ENCODE results near the gene ATP9A. TPM values are rescaled to one million over a fixed set of nuclear protein-coding genes. Genes with fewer than 3 reads are reported as not detected.

Gene ATP9A
- total RNA-seq, 4 donors from 2014 or later = 14.8 to 23.7 (median 18.7) TPM

DNA sequence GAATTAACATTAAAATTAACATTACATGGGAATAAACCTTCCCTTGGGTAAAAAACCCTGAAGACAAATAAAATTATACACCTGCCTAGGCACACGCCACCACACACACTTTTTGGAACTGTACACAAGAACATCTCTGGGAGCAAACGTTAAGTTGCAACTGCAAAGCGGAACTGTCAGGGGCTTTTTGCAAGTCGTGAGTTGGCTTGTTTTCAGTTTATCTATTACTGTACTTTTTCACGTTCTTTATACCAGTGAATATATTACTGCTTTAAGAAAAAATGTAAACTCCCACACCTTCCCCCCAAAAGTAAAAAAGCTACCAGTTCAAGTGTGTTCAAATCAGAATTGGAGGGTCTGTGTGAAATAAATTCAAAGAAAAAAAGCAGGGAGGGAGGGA lies 160.1 kb downstream of the ATP9A start:
- Histone ChIP-seq H3K27me3 (no peaks in the 10 kb centered on the region), H3K36me3 (peaks cover 41% of the 10 kb centered on the region), H3K4me1 (no peaks in the 10 kb centered on the region), H3K9me3 (no peaks in the 10 kb centered on the region), H3K27ac (no peak overlapping the region), H3K4me3 (no peak overlapping the region)
- DNase-seq (ENCODE audit: low spot score in 2 of 2) = no peak
- TF ChIP-seq, protein P1, sequence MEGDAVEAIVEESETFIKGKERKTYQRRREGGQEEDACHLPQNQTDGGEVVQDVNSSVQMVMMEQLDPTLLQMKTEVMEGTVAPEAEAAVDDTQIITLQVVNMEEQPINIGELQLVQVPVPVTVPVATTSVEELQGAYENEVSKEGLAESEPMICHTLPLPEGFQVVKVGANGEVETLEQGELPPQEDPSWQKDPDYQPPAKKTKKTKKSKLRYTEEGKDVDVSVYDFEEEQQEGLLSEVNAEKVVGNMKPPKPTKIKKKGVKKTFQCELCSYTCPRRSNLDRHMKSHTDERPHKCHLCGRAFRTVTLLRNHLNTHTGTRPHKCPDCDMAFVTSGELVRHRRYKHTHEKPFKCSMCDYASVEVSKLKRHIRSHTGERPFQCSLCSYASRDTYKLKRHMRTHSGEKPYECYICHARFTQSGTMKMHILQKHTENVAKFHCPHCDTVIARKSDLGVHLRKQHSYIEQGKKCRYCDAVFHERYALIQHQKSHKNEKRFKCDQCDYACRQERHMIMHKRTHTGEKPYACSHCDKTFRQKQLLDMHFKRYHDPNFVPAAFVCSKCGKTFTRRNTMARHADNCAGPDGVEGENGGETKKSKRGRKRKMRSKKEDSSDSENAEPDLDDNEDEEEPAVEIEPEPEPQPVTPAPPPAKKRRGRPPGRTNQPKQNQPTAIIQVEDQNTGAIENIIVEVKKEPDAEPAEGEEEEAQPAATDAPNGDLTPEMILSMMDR (IDR thresholded peaks at IDR 0.05) = no peak
- TF ChIP-seq POLR2A (IDR thresholded peaks at IDR 0.05) (no peak), EP300 (IDR thresholded peaks at IDR 0.05) (no peak), POLR2AphosphoS5 (IDR thresholded peaks at IDR 0.05) (no peak)
- WGBS = 82% methylated on average over 5 of the region's 5 CpGs

DNA sequence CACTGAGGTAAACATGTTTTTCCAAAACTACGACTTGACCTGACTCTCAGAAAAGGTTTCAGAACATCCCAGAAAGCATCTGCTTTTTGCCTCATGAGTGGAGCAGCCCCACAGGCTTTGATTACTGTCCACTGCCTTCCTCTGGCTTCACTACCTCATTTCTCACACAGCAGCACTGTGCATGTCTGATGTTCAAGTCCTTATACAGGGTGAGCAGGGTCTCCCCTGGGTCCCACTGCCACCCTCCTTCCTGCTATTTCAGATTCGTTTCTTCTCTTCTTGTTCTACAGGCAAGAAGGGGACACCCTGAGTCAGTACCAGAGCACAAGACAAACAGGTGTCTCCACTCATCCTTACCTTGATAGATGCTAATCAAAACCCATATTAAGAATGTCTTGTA lies 161.0 kb downstream of the ATP9A start:
- no peak for TF ChIP-seq POLR2AphosphoS5 (IDR thresholded peaks at IDR 0.05)
- TF ChIP-seq, protein P1 (IDR thresholded peaks at IDR 0.05) = no peak
- no peak for TF ChIP-seq POLR2A (IDR thresholded peaks at IDR 0.05)
- no peak for TF ChIP-seq EP300 (IDR thresholded peaks at IDR 0.05)
- Histone ChIP-seq H3K27me3 (no peaks in the 10 kb centered on the region), H3K36me3 (peaks cover 34% of the 10 kb centered on the region), H3K4me1 (no peaks in the 10 kb centered on the region), H3K9me3 (no peaks in the 10 kb centered on the region), H3K4me3 (no peak overlapping the region), H3K27ac (no peak overlapping the region)
- 73% methylated on average over 2 of the region's 2 CpGs for WGBS
- DNase-seq (ENCODE audit: low spot score in 2 of 2) = no peak

- H3K36me3 ChIP-seq = peaks cover 29% of the 10 kb centered on the region
- no peak for TF ChIP-seq EP300 (IDR thresholded peaks at IDR 0.05)
- no peak for TF ChIP-seq POLR2A (IDR thresholded peaks at IDR 0.05)
- TF ChIP-seq, protein P1 (IDR thresholded peaks at IDR 0.05) = no peak
- TF ChIP-seq POLR2AphosphoS5 (IDR thresholded peaks at IDR 0.05) = no peak
- no peak for DNase-seq (ENCODE audit: low spot score in 2 of 2)
- no peaks in the 10 kb centered on the region for H3K27me3 ChIP-seq
- no peak overlapping the region for H3K4me3 ChIP-seq
- no peak overlapping the region for H3K27ac ChIP-seq
- no peaks in the 10 kb centered on the region for H3K4me1 ChIP-seq
- no peaks in the 10 kb centered on the region for H3K9me3 ChIP-seq
- WGBS = 97% methylated on average over 14 of the region's 14 CpGs
Measured at GRCh38 chr20:51604851-51605250, 163.3 kb downstream of the ATP9A start.

GRCh38 chr20:51602131-51602530 lies 166.1 kb downstream of the ATP9A start:
- 87% methylated on average over 5 of the region's 5 CpGs for WGBS
- Histone ChIP-seq H3K9me3 (no peaks in the 10 kb centered on the region), H3K4me3 (no peak overlapping the region), H3K36me3 (peaks cover 25% of the 10 kb centered on the region), H3K27me3 (no peaks in the 10 kb centered on the region), H3K4me1 (peaks cover 6% of the 10 kb centered on the region), H3K27ac (no peak overlapping the region)
- no peak for DNase-seq (ENCODE audit: low spot score in 2 of 2)
- TF ChIP-seq POLR2A (IDR thresholded peaks at IDR 0.05) (no peak), EP300 (IDR thresholded peaks at IDR 0.05) (no peak), POLR2AphosphoS5 (IDR thresholded peaks at IDR 0.05) (no peak)
- TF ChIP-seq, protein P1 (IDR thresholded peaks at IDR 0.05) = no peak

DNA sequence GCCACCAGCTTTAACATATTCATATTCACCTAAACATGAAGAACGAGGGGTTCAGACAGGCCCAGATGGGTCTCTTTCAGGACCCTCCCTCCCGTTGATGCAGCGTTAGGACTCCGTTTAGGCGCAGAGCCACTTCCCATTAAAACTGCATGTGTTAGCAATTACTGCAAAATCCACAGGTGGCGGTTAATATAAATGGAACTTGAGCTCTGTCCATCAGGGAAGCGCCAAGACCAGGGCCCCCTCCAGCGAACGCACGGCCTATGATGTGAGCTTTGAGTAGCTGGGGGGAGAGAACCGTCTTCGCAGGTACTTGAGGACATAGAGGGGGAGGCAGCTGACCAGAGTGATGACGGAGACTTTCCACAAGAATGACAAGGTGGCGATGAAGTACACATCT lies 167.2 kb downstream of the ATP9A start:
- Histone ChIP-seq H3K27ac (no peak overlapping the region), H3K4me3 (no peak overlapping the region), H3K4me1 (peaks cover 6% of the 10 kb centered on the region), H3K9me3 (no peaks in the 10 kb centered on the region), H3K27me3 (no peaks in the 10 kb centered on the region), H3K36me3 (peaks cover 25% of the 10 kb centered on the region)
- DNase-seq (ENCODE audit: low spot score in 2 of 2) = no peak
- TF ChIP-seq EP300 (IDR thresholded peaks at IDR 0.05) (no peak), POLR2A (IDR thresholded peaks at IDR 0.05) (no peak), POLR2AphosphoS5 (IDR thresholded peaks at IDR 0.05) (no peak)
- TF ChIP-seq, protein P1 (IDR thresholded peaks at IDR 0.05) = no peak
- WGBS = 87% methylated on average over 14 of the region's 14 CpGs
